Activated CD4-positive, alpha-beta T cell treated with anti-CD3 and anti-CD28 coated beads for 36 hours (primary cell): ENCODE results near the gene HSPA1A. TPM values are rescaled to one million over a fixed set of nuclear protein-coding genes. Genes with fewer than 3 reads are reported as not detected.
"Not testable (repeated sequence)": the region's sequence is repeated elsewhere in the genome, so short reads cannot be mapped to it uniquely, and the experiment has no call there.

Experiments
- ATAC-seq: fragments of 200-7000 bp; cut with Tn5 transposase; one replicate; pipeline ENCODE4 v1.10.0; 2021; ENCODE audit warnings: mild to moderate bottlenecking, moderate library complexity
- CTCF ChIA-PET: fragments of 350-600 bp; sonication (Branson Sonifier 250); formaldehyde crosslinking; loops from one replicate; lab custom pipeline; 2021; ENCODE audit warnings: antibody characterized with exemption; lab: Charles Lee
- POLR2A ChIA-PET: fragments of 350-600 bp; sonication (Branson Sonifier 250); formaldehyde crosslinking; loops from one replicate; lab custom pipeline; 2021; ENCODE audit warnings: antibody characterized with exemption, inconsistent platforms; lab: Charles Lee
- DNase-seq: peaks from one replicate; pipeline ENCODE4 v3.0.0-alpha.2; 2020
- H3K27ac Mint-ChIP-seq: one replicate; pipeline ENCODE4 v1.8.0; 2021; ENCODE audit warnings: mixed read lengths
- H3K27me3 Mint-ChIP-seq: one replicate; pipeline ENCODE4 v1.8.0; 2021; ENCODE audit warnings: mixed read lengths
- H3K36me3 Mint-ChIP-seq: one replicate; pipeline ENCODE4 v1.8.0; 2021; ENCODE audit warnings: low read depth, mixed read lengths
- H3K4me1 Mint-ChIP-seq: one replicate; pipeline ENCODE4 v1.8.0; 2021; ENCODE audit warnings: mixed read lengths
- H3K4me3 Mint-ChIP-seq: one replicate; pipeline ENCODE4 v1.8.0; 2021; ENCODE audit warnings: mild to moderate bottlenecking, moderate library complexity, mixed read lengths
- H3K9me3 Mint-ChIP-seq: one replicate; pipeline ENCODE4 v1.8.0; 2021; ENCODE audit warnings: low read depth, mixed read lengths
- intact Hi-C, 2 experiments: fragments of 100-400 bp; cut with DNase I in 1 of 2; cut with micrococcal nuclease in 1 of 2; formaldehyde crosslinking; loops; one replicate each; pipeline versions ENCODE4 v1.14.2 to v1.15.1; 2022 to 2024; cut with DNase I, micrococcal nuclease
- total RNA-seq, 2 experiments: library from RNA; stranded (reverse); gene quantifications; one replicate each; pipeline ENCODE4 v1.2.3, GENCODE V29; 2021

The HSPA1A gene
- total RNA-seq, 2 experiments from 2014 or later = 56.1 to 64.7 TPM

DNA sequence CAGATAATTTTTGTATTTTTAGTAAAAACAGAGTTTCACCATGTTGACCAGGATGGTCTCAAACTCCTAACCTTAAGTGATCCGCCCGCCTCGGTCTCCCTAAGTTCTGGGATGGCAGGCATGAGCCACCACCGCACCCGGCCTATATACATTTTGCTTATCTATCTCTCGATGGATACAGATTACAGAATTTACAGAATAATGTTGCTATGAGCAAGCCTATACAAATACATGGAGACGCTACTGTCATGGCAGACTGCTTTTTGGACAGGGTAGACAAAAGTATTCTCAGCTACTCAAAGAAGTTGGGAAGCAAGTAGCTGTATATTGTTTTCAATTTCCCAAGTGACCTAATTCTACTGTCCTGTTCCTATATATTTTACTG, 1.9 kb upstream of the HSPA1A start:
- ChIA-PET CTCF (interaction anchor here (0.6 to 2.6 kb wide), 7 partner anchors 9 to 73 kb away, joined by 3 to 12 read pairs (median 3); partner anchors contain the start of genes HSPA1B, MSH5 and VARS1), POLR2A (interaction anchor here (0.7 to 1.5 kb wide), 5 partner anchors 14 to 1156 kb away, joined by 3 to 9 read pairs (median 3); partner anchors contain the start of gene HSPA1B)
- no peaks in the 10 kb centered on the region for H3K9me3 Mint-ChIP-seq
- peaks cover 44% of the 10 kb centered on the region for H3K4me1 Mint-ChIP-seq
- intact Hi-C loops = loop anchor here (2.0 to 5.0 kb wide), 4 partner anchors 13 to 271 kb away; partner anchors contain the start of genes DDX39B (in 1 of the 2), HSPA1B (in 1 of the 2) and LTA (in 1 of the 2)
- peak overlapping the region; percentile 94 for H3K27ac Mint-ChIP-seq
- ATAC-seq = no peak
- no peaks in the 10 kb centered on the region for H3K27me3 Mint-ChIP-seq
- H3K36me3 Mint-ChIP-seq = peaks cover 12% of the 10 kb centered on the region
- H3K4me3 Mint-ChIP-seq = peak overlapping the region; percentile 72
- no peak for DNase-seq

DNA sequence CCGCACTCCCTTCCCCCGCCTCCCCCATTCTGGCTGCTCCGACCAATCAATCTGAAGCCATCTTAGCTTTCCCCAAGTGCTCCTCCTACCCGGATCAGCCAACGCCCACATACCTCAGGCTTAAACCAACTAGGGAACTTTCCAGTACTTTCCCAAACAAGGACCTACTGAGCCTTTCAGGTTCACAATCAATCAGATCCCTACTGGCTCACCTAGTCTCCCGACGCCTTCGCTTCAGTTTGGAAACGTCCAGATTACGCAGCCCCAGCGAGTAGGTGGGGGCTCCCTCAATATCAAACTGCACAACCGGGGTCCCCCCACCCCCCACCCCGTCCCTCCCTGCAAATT, 692 bp upstream of the HSPA1A start:
- CTCF ChIA-PET = interaction anchor here (0.5 to 2.6 kb wide), 6 partner anchors 8 to 337 kb away, joined by 3 to 12 read pairs (median 3); partner anchors contain the start of genes ABHD16A, HSPA1B and MSH5
- ATAC-seq (peak; percentile 40), DNase-seq (peak; percentile 83)
- Mint-ChIP-seq H3K4me1 (peaks cover 50% of the 10 kb centered on the region), H3K4me3 (peak overlapping the region; percentile 72), H3K27me3 (no peaks in the 10 kb centered on the region), H3K36me3 (peaks cover 10% of the 10 kb centered on the region), H3K27ac (peak overlapping the region; percentile 79), H3K9me3 (no peaks in the 10 kb centered on the region)
- intact Hi-C loops = loop anchor here in 1 of 2 experiments (5.0 kb wide), 2 partner anchors 242 to 272 kb away; partner anchors contain the start of genes DDX39B and LTA
- POLR2A ChIA-PET = interaction anchor here (0.6 to 1.1 kb wide), 4 partner anchors 22 to 149 kb away, joined by 3 read pairs; no protein-coding TSS in a partner anchor

DNA sequence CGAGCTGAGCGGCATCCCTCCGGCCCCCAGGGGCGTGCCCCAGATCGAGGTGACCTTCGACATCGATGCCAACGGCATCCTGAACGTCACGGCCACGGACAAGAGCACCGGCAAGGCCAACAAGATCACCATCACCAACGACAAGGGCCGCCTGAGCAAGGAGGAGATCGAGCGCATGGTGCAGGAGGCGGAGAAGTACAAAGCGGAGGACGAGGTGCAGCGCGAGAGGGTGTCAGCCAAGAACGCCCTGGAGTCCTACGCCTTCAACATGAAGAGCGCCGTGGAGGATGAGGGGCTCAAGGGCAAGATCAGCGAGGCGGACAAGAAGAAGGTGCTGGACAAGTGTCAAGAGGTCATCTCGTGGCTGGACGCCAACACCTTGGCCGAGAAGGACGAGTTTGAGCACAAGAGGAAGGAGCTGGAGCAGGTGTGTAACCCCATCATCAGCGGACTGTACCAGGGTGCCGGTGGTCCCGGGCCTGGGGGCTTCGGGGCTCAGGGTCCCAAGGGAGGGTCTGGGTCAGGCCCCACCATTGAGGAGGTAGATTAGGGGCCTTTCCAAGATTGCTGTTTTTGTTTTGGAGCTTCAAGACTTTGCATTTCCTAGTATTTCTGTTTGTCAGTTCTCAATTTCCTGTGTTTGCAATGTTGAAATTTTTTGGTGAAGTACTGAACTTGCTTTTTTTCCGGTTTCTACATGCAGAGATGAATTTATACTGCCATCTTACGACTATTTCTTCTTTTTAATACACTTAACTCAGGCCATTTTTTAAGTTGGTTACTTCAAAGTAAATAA, 2.0 kb downstream of the HSPA1A start:
- H3K4me1 Mint-ChIP-seq = peaks cover 51% of the 10 kb centered on the region
- H3K9me3 Mint-ChIP-seq, H3K36me3 Mint-ChIP-seq, intact Hi-C loops, DNase-seq, H3K27me3 Mint-ChIP-seq, ATAC-seq: not testable (repeated sequence)
- ChIA-PET CTCF (interaction anchor here (0.6 to 1.5 kb wide), 3 partner anchors 12 to 70 kb away, joined by 3 to 6 read pairs (median 4); no protein-coding TSS in a partner anchor), POLR2A (interaction anchor here (1.0 kb wide), 1 partner anchor 11 kb away, joined by 3 read pairs; the partner anchor contains the start of gene LSM2)
- peak overlapping the region; percentile 81 for H3K4me3 Mint-ChIP-seq
- peak overlapping the region; percentile 90 for H3K27ac Mint-ChIP-seq

DNA sequence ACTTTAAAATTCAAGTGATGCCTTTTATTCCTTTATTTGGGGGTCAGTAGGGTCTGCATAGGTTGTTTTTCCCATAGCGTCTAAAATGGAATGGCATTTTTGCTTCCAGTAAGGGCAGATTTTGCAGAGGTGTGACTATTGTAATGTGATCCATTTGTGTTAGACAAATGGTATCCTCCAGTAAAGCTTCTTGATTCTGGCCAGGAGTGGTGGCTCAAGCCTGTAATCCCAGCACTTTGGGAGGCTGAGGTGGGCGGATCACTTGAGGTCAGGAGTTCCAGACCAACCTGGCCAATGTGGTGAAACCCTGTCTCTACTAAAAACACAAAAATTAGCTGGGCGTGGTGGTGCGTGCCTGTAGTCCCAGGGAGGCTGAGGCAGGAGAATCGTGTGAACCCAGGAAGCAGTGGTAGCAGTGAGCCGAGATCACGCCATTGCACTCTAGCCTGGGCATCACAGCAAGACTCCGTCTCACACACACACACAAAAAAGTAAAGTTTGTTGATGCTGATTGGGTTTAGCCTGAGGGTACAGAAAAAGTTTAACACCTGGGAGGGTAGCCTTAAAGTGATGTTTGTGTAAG, 2.7 kb downstream of the HSPA1A start:
- H3K27ac Mint-ChIP-seq = peak overlapping the region; percentile 90
- POLR2A ChIA-PET = interaction anchor here (1.0 kb wide), 1 partner anchor 11 kb away, joined by 3 read pairs; the partner anchor contains the start of gene LSM2
- intact Hi-C loops, H3K27me3 Mint-ChIP-seq, ATAC-seq, H3K36me3 Mint-ChIP-seq, H3K9me3 Mint-ChIP-seq: not testable (repeated sequence)
- H3K4me1 Mint-ChIP-seq = peaks cover 51% of the 10 kb centered on the region
- CTCF ChIA-PET = interaction anchor here (1.3 to 2.4 kb wide), 3 partner anchors 11 to 22 kb away, joined by 4 to 6 read pairs (median 6); partner anchors contain the start of gene LSM2
- H3K4me3 Mint-ChIP-seq = peak overlapping the region; percentile 81
- DNase-seq = peak; percentile 29

DNA sequence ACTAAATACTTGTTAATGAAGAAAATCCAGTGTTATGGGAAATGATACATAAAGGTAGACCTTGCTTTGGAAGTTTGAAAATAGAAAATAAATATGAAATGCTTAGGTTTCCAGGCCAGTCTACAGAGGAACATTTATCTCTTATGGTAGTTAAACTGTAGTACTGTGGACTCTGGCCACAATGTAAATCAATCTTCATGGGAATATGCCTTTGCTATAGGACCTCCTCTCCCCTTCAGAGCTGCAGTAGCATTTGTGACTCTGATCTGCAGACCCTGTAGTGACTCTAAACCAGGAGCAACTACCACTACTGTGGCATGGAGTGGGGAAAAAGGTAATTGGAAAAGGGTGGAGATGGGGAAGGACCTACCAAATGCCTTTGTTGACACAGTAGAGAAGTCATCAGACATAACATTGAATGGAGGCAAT, 4.5 kb downstream of the HSPA1A start:
- no peak for ATAC-seq
- intact Hi-C loops = loop anchor here (5.0 kb wide), 2 partner anchors 153 to 243 kb away; partner anchors contain the start of genes CSNK2B (in 1 of the 2), LY6G5B (in 1 of the 2) and TNF (in 1 of the 2)
- Mint-ChIP-seq H3K36me3 (peaks cover 5% of the 10 kb centered on the region), H3K27me3 (no peaks in the 10 kb centered on the region), H3K4me1 (peaks cover 46% of the 10 kb centered on the region), H3K9me3 (no peaks in the 10 kb centered on the region), H3K4me3 (peak overlapping the region; percentile 13), H3K27ac (peak overlapping the region; percentile 2)
- CTCF ChIA-PET = interaction anchor here (0.6 to 2.4 kb wide), 5 partner anchors 8 to 235 kb away, joined by 3 to 9 read pairs (median 4); partner anchors contain the start of gene LSM2
- no peak for DNase-seq
- POLR2A ChIA-PET = interaction anchor here (0.6 kb wide), 1 partner anchor 81 kb away, joined by 10 read pairs; no protein-coding TSS in a partner anchor

DNA sequence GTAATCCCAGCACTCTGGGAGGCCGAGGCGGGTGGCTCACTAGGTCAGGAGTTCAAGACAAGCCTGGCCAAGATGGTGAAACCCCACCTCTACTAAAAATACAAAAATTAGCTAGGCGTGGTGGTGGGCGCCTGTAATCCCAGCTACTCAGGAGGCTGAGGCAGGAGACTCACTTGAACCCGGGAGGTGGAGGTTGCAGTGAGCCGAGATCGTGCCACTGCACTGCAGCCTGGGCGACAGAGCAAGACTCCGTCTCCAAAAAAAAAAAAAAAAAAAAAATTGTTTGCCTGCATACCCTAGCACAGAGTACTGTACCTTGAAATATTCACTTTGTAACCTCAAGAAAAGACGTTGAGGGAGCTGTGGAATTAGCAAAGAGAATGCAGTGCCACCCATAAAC, 5.1 kb downstream of the HSPA1A start:
- intact Hi-C loops = loop anchor here (5.0 kb wide), 2 partner anchors 153 to 243 kb away; partner anchors contain the start of genes CSNK2B (in 1 of the 2), LY6G5B (in 1 of the 2) and TNF (in 1 of the 2)

DNA sequence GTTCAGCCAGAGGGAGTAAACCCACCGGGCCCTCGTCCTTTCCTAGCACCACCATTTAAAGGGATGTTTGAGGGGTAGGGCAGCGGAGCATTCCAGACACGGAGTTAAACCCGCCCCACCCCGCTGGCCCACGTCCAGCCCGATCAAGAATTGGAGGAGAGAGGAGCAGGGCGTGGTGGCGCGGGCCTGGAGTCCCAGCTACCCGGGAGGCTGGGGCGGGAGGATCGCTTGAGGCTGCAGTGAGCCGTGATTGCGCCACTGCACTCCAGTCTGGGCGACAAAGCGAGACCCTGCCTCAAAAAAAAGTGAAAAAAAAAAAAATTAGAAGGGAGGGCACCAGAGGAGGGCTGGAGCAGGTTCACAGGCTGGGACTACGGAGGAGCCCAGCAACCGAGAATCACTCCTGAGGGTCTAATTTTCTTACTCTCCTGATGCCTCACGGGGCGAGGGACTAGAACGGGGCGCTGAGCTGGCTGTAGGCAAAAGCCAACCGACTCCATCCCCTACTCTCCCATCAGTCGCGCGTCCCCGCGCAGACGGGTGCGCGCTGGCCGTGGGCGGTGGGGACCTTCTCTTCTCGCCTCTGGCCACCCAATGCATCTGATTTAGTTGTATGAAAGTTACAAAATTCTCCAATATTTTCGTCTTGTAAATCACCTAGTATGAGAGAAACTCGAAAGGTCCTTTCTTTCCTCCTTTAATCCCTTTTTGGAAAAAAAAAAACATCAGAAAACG, 6.1 kb downstream of the HSPA1A start:
- no peaks in the 10 kb centered on the region for H3K27me3 Mint-ChIP-seq
- H3K36me3 Mint-ChIP-seq = peaks cover 3% of the 10 kb centered on the region
- POLR2A ChIA-PET = interaction anchor here (1.3 kb wide), 1 partner anchor 9 kb away, joined by 3 read pairs; no protein-coding TSS in a partner anchor
- intact Hi-C loops = loop anchor here (5.0 kb wide), 2 partner anchors 154 to 244 kb away; partner anchors contain the start of genes CSNK2B (in 1 of the 2), LY6G5B (in 1 of the 2) and TNF (in 1 of the 2)
- peak overlapping the region; percentile 89 for H3K4me3 Mint-ChIP-seq
- no peaks in the 10 kb centered on the region for H3K9me3 Mint-ChIP-seq
- H3K27ac Mint-ChIP-seq = peak overlapping the region; percentile 97
- ATAC-seq = peak; percentile 33
- peak; percentile 85 for DNase-seq
- CTCF ChIA-PET = interaction anchor here (0.6 to 2.8 kb wide), 5 partner anchors 8 to 92 kb away, joined by 3 to 12 read pairs (median 9); partner anchors contain the start of gene LSM2
- peaks cover 60% of the 10 kb centered on the region for H3K4me1 Mint-ChIP-seq

More for the DNA sequence above, 5.1 kb downstream of the HSPA1A start:
- H3K4me1 Mint-ChIP-seq = peaks cover 51% of the 10 kb centered on the region
- ATAC-seq, H3K36me3 Mint-ChIP-seq, H3K9me3 Mint-ChIP-seq, H3K27me3 Mint-ChIP-seq, DNase-seq, POLR2A ChIA-PET: not testable (repeated sequence)
- H3K27ac Mint-ChIP-seq = peak overlapping the region; percentile 97
- CTCF ChIA-PET = interaction anchor here (0.5 to 2.4 kb wide), 6 partner anchors 8 to 271 kb away, joined by 3 to 9 read pairs (median 4); partner anchors contain the start of gene LSM2
- peak overlapping the region; percentile 89 for H3K4me3 Mint-ChIP-seq

DNA sequence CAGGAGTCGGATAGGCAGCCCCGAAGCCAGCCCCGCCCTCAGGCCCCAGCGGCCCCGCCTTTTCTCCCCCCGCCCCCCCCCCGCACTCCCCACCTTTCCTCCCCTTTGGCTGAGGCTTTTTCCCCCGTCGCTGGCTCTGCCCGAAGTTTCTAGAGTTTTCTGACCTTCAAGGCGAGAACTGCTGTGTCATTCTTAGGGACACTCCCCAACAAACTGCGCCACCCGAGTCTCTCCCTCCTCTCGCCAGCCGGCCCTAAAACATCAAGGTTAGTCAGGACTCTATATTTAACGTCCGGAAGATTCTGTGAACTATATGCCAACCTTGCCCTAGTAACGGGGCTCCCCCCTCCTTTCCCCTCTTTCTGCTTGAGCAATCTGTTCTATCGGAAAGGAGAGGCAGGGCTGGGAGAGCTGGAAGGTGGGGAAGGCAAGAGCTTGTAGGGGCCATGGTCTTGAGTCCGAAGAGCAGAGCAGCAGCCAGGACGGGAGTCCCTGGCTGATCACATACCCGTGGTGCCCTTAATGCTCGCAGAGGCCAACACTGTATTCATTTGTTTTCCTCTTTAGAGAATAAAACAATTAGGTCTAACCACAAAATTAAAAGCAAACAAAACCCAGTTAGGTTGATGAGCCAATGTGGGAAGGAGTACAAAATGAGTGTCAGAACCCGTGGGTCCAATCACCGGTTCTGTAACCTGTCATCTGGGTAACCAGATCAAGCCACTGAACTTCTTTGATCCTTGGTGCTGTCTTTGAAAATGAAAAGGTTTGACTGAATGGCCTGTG, 6.9 kb downstream of the HSPA1A start:
- POLR2A ChIA-PET = interaction anchor here (0.7 to 1.3 kb wide), 4 partner anchors 9 to 640 kb away, joined by 3 read pairs; no protein-coding TSS in a partner anchor
- H3K4me3 Mint-ChIP-seq = peak overlapping the region; percentile 89
- CTCF ChIA-PET = interaction anchor here (0.5 to 2.8 kb wide), 6 partner anchors 9 to 170 kb away, joined by 3 to 12 read pairs (median 4); partner anchors contain the start of genes BAG6 and LSM2

DNA sequence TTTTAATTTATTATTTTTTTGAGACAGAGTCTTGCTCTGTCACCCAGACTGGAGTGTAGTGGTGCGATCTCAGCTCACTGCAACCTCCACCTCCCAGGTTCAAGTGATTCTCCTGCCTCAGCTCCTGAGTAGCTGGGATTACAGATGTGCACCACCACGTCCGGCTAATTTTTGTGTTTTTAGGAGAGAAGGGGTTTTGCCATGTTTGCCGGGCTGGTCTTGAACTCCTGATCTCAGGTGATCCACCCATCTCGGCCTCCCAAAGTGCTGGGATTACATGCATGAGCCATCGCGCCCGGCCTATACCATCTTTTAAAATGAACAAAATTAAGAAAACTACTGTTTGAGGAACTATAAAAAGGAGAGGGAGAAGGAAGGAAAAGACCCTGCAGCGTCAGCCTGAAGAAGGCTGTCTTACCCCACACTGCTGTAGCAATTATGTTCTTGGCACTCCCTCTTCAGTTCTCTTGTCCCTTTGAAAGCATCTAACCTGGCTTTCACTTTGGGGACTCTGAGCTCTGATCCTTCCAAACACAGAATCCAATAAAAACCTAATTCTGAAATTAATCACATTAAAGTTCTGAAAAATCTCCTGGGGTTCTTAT, 8.4 kb downstream of the HSPA1A start:
- peaks cover 55% of the 10 kb centered on the region for H3K4me1 Mint-ChIP-seq
- not testable (repeated sequence) for H3K9me3 Mint-ChIP-seq, ATAC-seq, H3K27me3 Mint-ChIP-seq, DNase-seq, H3K36me3 Mint-ChIP-seq
- peak overlapping the region; percentile 21 for H3K27ac Mint-ChIP-seq
- intact Hi-C loops = loop anchor here (5.0 kb wide), 2 partner anchors 156 to 246 kb away; partner anchors contain the start of genes CSNK2B (in 1 of the 2), LY6G5B (in 1 of the 2) and TNF (in 1 of the 2)
- CTCF ChIA-PET = interaction anchor here (0.7 to 2.8 kb wide), 5 partner anchors 8 to 243 kb away, joined by 3 to 12 read pairs (median 4); partner anchors contain the start of genes BAG6, HSPA1A, HSPA1L and LSM2
- POLR2A ChIA-PET = interaction anchor here (0.9 kb wide), 1 partner anchor 81 kb away, joined by 3 read pairs; no protein-coding TSS in a partner anchor
- H3K4me3 Mint-ChIP-seq = peak overlapping the region; percentile 16

More for the DNA sequence above, 6.9 kb downstream of the HSPA1A start:
- no peaks in the 10 kb centered on the region for H3K9me3 Mint-ChIP-seq
- H3K4me1 Mint-ChIP-seq = peaks cover 67% of the 10 kb centered on the region
- peak; percentile 79 for DNase-seq
- H3K27me3 Mint-ChIP-seq = no peaks in the 10 kb centered on the region
- peaks cover 3% of the 10 kb centered on the region for H3K36me3 Mint-ChIP-seq
- ATAC-seq = peak; percentile 54
- peak overlapping the region; percentile 97 for H3K27ac Mint-ChIP-seq
- intact Hi-C loops = loop anchor here (5.0 kb wide), 2 partner anchors 155 to 245 kb away; partner anchors contain the start of genes CSNK2B (in 1 of the 2), LY6G5B (in 1 of the 2) and TNF (in 1 of the 2)
